ENCODE measurements around the gene TMEM178B. TPM values are rescaled to one million over a fixed set of nuclear protein-coding genes. Genes with fewer than 3 reads are reported as not detected.

TMEM178B gene
- total RNA-seq, 2 donors from 2014 or later = 1.7 to 4.1 TPM

DNA sequence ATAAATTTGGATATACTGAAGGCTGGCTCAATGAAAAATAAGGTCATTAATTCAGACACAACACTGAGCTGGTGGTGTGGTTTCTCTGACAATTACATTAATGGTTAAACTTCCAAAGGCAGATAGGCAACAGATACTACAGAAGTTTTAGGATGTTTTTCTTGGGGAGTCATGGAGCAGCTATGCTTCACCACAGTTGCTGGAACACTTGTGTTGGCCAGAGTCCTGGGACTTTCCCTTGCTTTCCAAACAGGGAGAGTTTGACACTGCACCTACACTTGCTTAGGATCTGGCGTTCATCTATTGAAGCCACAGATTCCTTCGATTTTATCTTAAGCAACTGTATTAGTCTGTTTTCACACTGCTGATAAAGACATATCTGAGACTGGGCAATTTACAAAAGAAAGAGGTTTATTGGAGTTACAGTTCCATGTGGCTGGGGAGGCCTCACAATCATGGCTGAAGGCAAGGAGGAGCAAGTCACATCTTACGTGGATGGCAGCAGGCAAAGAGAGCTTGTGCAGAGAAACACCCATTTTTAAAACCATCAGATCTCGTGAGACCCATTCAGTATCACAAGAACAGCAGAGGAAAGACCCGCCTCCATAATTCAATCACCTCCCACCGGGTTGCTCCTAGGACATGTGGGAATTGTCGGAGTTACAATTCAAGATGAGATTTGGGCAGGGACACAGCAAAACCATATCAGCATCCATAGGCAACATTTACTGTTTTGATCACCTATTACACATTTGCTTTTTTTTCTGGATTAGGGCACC, 27.8 kb upstream of the TMEM178B start:
- Histone ChIP-seq H3K9me3 (ENCODE audit: control insufficient read depth, low read length) (no peaks in the 10 kb centered on the region), H3K27ac (ENCODE audit: low read depth, low read length) (no peak overlapping the region), H3K27me3 (ENCODE audit: control insufficient read depth, insufficient read depth, low read length, poor library complexity, severe bottlenecking) (no peaks in the 10 kb centered on the region), H3K4me1 (ENCODE audit: control insufficient read depth, insufficient read depth, low read length) (no peaks in the 10 kb centered on the region), H3K4me3 (ENCODE audit: low read length) (no peak overlapping the region), H3K36me3 (ENCODE audit: control insufficient read depth, insufficient read depth, low read length) (no peaks in the 10 kb centered on the region), H3K9ac (ENCODE audit: extremely low read depth, low read length, poor library complexity, severe bottlenecking) (no peak overlapping the region)
- no peaks in the 10 kb centered on the region for H3K36me3 Mint-ChIP-seq (ENCODE audit: low read depth)
- H3K27ac Mint-ChIP-seq = no peak overlapping the region
- TF ChIP-seq, protein P1, sequence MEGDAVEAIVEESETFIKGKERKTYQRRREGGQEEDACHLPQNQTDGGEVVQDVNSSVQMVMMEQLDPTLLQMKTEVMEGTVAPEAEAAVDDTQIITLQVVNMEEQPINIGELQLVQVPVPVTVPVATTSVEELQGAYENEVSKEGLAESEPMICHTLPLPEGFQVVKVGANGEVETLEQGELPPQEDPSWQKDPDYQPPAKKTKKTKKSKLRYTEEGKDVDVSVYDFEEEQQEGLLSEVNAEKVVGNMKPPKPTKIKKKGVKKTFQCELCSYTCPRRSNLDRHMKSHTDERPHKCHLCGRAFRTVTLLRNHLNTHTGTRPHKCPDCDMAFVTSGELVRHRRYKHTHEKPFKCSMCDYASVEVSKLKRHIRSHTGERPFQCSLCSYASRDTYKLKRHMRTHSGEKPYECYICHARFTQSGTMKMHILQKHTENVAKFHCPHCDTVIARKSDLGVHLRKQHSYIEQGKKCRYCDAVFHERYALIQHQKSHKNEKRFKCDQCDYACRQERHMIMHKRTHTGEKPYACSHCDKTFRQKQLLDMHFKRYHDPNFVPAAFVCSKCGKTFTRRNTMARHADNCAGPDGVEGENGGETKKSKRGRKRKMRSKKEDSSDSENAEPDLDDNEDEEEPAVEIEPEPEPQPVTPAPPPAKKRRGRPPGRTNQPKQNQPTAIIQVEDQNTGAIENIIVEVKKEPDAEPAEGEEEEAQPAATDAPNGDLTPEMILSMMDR (conservative IDR thresholded peaks at IDR 0.05) = no peak
- H3K27me3 Mint-ChIP-seq (ENCODE audit: insufficient read depth) = peaks cover 2% of the 10 kb centered on the region
- H3K9me3 Mint-ChIP-seq = peaks cover 4% of the 10 kb centered on the region
- no peak overlapping the region for H3K4me3 Mint-ChIP-seq
- H3K4me1 Mint-ChIP-seq = no peaks in the 10 kb centered on the region
- no peak for DNase-seq
- 91 to 92% methylated on average over 7 of the region's 7 CpGs for WGBS, 2 experiments (ENCODE audit: insufficient coverage in 1 of 2, insufficient read length in 1 of 2)

DNA sequence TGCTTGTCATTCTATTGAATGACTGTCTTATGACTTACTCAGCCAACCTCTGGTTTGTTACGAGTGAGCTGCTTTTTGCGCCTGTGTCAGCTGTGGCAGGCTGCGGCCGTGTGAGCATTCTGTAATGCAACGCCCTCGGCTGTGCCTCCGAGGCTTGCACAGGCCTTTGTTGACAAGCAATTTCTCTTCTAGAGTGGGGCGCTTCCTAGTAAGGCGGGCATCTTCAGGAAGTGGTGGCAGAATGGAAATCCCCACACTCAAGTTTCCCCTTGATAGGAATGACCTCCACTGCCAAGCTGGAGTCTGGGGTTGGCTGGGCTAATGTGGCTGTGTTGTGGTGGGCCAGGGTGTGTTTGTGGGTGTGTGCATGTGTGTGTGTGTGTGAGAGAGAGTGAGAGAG, 20.2 kb upstream of the TMEM178B start:
- H3K9me3 ChIP-seq (ENCODE audit: control insufficient read depth, low read length) = no peaks in the 10 kb centered on the region
- Mint-ChIP-seq H3K36me3 (ENCODE audit: low read depth) (no peaks in the 10 kb centered on the region), H3K27ac (no peak overlapping the region), H3K9me3 (no peaks in the 10 kb centered on the region), H3K4me1 (no peaks in the 10 kb centered on the region), H3K4me3 (no peak overlapping the region), H3K27me3 (ENCODE audit: insufficient read depth) (peaks cover 2% of the 10 kb centered on the region)
- no peak overlapping the region for H3K9ac ChIP-seq (ENCODE audit: extremely low read depth, low read length, poor library complexity, severe bottlenecking)
- no peak for DNase-seq
- no peaks in the 10 kb centered on the region for H3K4me1 ChIP-seq (ENCODE audit: control insufficient read depth, insufficient read depth, low read length)
- no peak overlapping the region for H3K27ac ChIP-seq (ENCODE audit: low read depth, low read length)
- H3K4me3 ChIP-seq (ENCODE audit: low read length) = no peak overlapping the region
- H3K27me3 ChIP-seq (ENCODE audit: control insufficient read depth, insufficient read depth, low read length, poor library complexity, severe bottlenecking) = no peaks in the 10 kb centered on the region
- no peaks in the 10 kb centered on the region for H3K36me3 ChIP-seq (ENCODE audit: control insufficient read depth, insufficient read depth, low read length)
- TF ChIP-seq, protein P1 (conservative IDR thresholded peaks at IDR 0.05) = no peak
- 90 to 94% methylated on average over 7 to 9 of the region's 9 CpGs for WGBS, 2 experiments (ENCODE audit: insufficient coverage in 1 of 2, insufficient read length in 1 of 2)

DNA sequence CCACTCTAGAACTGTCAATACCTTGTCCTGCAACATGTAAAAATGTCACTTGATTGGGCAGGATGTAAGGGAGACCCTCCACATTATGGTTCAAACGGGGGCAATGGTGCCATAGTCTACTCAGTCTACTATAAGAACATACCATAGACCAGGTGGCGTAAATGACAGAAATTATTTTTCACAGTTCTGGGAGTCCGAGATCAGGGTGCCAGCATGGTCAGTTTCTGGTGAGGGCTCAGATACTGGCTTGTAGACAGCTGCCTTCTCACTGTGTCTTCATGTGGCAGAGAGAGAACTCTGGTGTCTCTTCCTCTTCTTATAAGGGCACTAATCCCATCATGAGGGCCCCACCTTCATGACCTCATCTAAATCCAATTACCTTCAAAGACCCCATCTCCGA, 18.7 kb upstream of the TMEM178B start:
- H3K4me3 Mint-ChIP-seq = no peak overlapping the region
- H3K36me3 ChIP-seq (ENCODE audit: control insufficient read depth, insufficient read depth, low read length) = no peaks in the 10 kb centered on the region
- no peaks in the 10 kb centered on the region for H3K4me1 ChIP-seq (ENCODE audit: control insufficient read depth, insufficient read depth, low read length)
- DNase-seq = no peak
- H3K9me3 Mint-ChIP-seq = no peaks in the 10 kb centered on the region
- no peak overlapping the region for H3K27ac Mint-ChIP-seq
- no peaks in the 10 kb centered on the region for H3K27me3 ChIP-seq (ENCODE audit: control insufficient read depth, insufficient read depth, low read length, poor library complexity, severe bottlenecking)
- TF ChIP-seq, protein P1 (conservative IDR thresholded peaks at IDR 0.05) = no peak
- H3K36me3 Mint-ChIP-seq (ENCODE audit: low read depth) = no peaks in the 10 kb centered on the region
- H3K9me3 ChIP-seq (ENCODE audit: control insufficient read depth, low read length) = no peaks in the 10 kb centered on the region
- H3K4me3 ChIP-seq (ENCODE audit: low read length) = no peak overlapping the region
- no peak overlapping the region for H3K27ac ChIP-seq (ENCODE audit: low read depth, low read length)
- H3K27me3 Mint-ChIP-seq (ENCODE audit: insufficient read depth) = no peaks in the 10 kb centered on the region
- no peaks in the 10 kb centered on the region for H3K4me1 Mint-ChIP-seq
- WGBS, 2 experiments (ENCODE audit: insufficient coverage in 1 of 2, insufficient read length in 1 of 2) = 83 to 90% methylated on average over 2 to 4 of the region's 4 CpGs
- no peak overlapping the region for H3K9ac ChIP-seq (ENCODE audit: extremely low read depth, low read length, poor library complexity, severe bottlenecking)
